ENCODE measurements around the gene CHSY1.
"Not testable (repeated sequence)": the region's sequence is repeated elsewhere in the genome, so short reads cannot be mapped to it uniquely, and the experiment has no call there.

The CHSY1 gene

GRCh38 chr15:101244889-101245668 is 6.8 kb downstream of the CHSY1 start:
- DNase-seq, result no peak

GRCh38 chr15:101244036-101244781 is 7.6 kb downstream of the CHSY1 start:
- DNase-seq, result no peak

GRCh38 chr15:101243420-101243819 is 8.4 kb downstream of the CHSY1 start:
- DNase-seq, result no peak

- DNase-seq, result no peak
These were observed 8.9 kb downstream of the CHSY1 start for GRCh38 chr15:101242999-101243336.

GRCh38 chr15:101242160-101242998 is 9.5 kb downstream of the CHSY1 start:
- DNase-seq, result no peak

- no peak for DNase-seq
These were observed 11.5 kb downstream of the CHSY1 start for GRCh38 chr15:101240358-101240757.

- no peak for DNase-seq
These were observed 12.1 kb downstream of the CHSY1 start for GRCh38 chr15:101239724-101240136.

GRCh38 chr15:101237251-101237650 is 14.6 kb downstream of the CHSY1 start:
- no peak for DNase-seq

- no peak for DNase-seq
These were observed 18.1 kb downstream of the CHSY1 start for GRCh38 chr15:101233651-101234280.

GRCh38 chr15:101232677-101233076 is 19.2 kb downstream of the CHSY1 start:
- no peak for DNase-seq

- DNase-seq, result no peak
These were observed 23.5 kb downstream of the CHSY1 start for GRCh38 chr15:101228313-101228712.

- no peak for DNase-seq
These were observed 26.2 kb downstream of the CHSY1 start for GRCh38 chr15:101225658-101226057.

GRCh38 chr15:101221902-101222301 is 29.9 kb downstream of the CHSY1 start:
- no peak for DNase-seq

- no peak for DNase-seq
These were observed 31.8 kb downstream of the CHSY1 start for GRCh38 chr15:101220060-101220459.

- DNase-seq, result no peak
These were observed 32.4 kb downstream of the CHSY1 start for GRCh38 chr15:101219441-101219840.

- DNase-seq, result no peak
These were observed 34.4 kb downstream of the CHSY1 start for GRCh38 chr15:101217446-101217845.

- DNase-seq, result no peak
These were observed 35.7 kb downstream of the CHSY1 start for GRCh38 chr15:101216100-101216499.

GRCh38 chr15:101215681-101216080 is 36.2 kb downstream of the CHSY1 start:
- DNase-seq, result no peak

- not testable (repeated sequence) for DNase-seq
These were observed 37.3 kb downstream of the CHSY1 start for GRCh38 chr15:101214435-101215097.

- DNase-seq, result no peak
These were observed 38.3 kb downstream of the CHSY1 start for GRCh38 chr15:101213570-101213969.

- DNase-seq, result no peak
These were observed 38.7 kb downstream of the CHSY1 start for GRCh38 chr15:101213147-101213546.

- DNase-seq, result no peak
These were observed 40.0 kb downstream of the CHSY1 start for GRCh38 chr15:101211897-101212296.
